ENCODE measurements around the gene NXPE4. TPM values are rescaled to one million over a fixed set of nuclear protein-coding genes. Genes with fewer than 3 reads are reported as not detected.
A peak's percentile ranks its signal among the peaks of the same experiment; 100 is the strongest.

NXPE4 gene
- total RNA-seq, 1 donor, result not detected

DNA sequence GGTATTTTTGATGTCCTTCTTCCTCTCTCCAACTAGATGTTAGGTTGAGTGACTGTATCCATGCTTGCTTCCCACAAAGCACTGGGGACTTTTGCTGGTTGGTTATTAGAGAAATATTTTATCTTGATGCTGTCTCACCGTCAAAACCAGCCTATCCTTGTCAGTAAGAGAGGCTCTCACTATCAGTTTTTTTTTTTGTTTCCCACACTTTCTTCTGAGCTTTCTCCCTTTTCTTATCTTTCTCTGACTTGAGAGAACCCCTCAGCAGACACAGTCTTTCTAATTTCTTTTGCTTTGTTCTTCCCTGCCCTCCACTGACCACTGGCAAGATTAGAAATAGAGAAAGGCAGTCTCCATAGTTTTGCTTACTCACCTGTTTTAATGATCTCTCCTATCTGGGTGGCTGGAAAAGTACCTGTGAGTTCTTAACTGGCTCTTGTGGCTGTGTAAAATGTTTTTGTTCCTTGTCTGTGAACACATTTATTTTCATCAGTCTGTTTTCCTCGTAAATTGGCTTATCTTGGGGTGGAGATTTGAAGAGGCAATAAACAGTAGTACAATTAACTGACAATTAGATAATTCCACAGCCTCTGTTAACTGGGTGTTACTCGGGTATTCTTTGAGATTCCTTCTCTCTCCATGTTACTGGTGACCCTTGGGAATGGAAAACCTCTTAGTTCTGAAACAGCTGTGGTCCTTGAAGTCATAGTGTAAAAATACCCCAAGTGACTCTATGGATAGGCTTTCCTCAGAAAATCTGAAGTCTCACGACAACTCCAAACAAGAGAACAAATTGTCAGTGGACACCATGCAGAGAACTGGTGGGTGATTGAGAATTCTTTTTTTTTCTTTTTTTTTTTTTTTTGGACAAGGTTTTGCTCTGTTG, 35.9 kb downstream of the NXPE4 start, which contains the start of gene NXPE1:
Gene NXPE1, minus strand, starts transcription at position 457 of the 886 bp plus-strand sequence. CDS start 8,680 bp downstream, outside the sequence.
- no peak within 1 kb of the TSS for H3K4me3 ChIP-seq (ENCODE audit: low read depth, low read length)
- DNase-seq (ENCODE audit: low read depth), result no peak
- TF ChIP-seq, protein P1, sequence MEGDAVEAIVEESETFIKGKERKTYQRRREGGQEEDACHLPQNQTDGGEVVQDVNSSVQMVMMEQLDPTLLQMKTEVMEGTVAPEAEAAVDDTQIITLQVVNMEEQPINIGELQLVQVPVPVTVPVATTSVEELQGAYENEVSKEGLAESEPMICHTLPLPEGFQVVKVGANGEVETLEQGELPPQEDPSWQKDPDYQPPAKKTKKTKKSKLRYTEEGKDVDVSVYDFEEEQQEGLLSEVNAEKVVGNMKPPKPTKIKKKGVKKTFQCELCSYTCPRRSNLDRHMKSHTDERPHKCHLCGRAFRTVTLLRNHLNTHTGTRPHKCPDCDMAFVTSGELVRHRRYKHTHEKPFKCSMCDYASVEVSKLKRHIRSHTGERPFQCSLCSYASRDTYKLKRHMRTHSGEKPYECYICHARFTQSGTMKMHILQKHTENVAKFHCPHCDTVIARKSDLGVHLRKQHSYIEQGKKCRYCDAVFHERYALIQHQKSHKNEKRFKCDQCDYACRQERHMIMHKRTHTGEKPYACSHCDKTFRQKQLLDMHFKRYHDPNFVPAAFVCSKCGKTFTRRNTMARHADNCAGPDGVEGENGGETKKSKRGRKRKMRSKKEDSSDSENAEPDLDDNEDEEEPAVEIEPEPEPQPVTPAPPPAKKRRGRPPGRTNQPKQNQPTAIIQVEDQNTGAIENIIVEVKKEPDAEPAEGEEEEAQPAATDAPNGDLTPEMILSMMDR (IDR thresholded peaks at IDR 0.05; ENCODE audit: insufficient read depth, low read length), result no peak

DNA sequence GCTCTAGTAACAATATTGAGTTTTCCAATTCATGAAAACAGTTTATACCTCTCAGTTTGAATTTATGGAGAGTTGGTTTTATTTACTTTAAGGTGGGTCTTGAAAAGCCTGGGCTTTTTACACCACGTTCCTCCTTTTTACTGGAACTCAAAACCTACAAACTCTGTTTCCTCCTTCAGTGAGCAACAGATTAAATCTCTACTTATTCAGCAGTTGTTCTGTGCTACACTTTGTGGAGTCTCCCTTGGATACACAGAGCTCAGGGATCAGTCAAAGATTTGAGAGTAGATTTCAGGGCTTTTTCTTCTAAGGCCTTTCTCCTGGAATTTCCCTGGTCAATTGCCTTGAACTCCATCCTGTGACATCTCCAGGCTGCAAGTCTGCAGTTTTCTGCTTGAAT, 39.5 kb downstream of the NXPE4 start:
- H3K4me3 ChIP-seq (ENCODE audit: low read depth, low read length), result no peak overlapping the region
- TF ChIP-seq, protein P1 (IDR thresholded peaks at IDR 0.05; ENCODE audit: insufficient read depth, low read length), result no peak
- DNase-seq (ENCODE audit: low read depth), result peak; percentile 2

DNA sequence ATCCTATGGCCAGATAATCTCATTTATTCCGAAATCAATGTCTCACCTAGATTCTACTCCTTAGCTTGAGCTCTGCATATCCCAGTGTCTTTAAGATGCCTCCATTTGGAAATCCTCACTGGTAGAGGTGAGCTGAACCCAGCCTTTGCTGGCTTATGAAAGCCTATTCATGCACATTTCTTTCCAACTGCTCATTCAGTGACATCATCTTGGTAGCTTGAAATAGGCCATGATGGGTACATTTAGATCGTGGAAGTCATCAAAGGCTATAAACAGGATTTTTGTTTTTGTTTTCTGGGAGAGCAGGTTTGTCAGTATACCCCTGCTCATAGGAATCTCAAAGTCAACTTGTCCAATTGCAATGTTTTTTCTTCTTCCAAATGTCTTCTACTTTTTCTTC, 41.9 kb downstream of the NXPE4 start:
- no peak overlapping the region for H3K4me3 ChIP-seq (ENCODE audit: low read depth, low read length)
- DNase-seq (ENCODE audit: low read depth), result no peak
- TF ChIP-seq, protein P1 (IDR thresholded peaks at IDR 0.05; ENCODE audit: insufficient read depth, low read length), result no peak

DNA sequence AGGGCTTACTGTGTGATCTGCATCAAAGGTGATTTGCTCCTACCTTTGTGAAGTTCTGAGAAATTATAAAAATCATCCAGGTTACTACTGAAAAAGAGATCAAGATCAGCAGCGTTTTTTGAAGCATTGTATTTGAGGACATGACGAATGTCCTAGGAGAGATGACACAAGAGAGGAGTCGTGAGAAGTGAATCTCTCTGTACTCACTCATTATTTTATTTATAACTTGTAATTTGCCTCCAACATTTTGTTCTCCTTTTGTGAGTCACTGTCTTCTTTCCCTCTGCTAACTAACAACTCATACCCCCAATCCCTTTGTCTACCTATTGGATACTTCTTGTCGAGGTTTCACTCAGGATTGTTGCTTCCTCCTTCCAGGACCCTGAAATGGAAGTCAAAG, 44.5 kb downstream of the NXPE4 start:
- H3K4me3 ChIP-seq (ENCODE audit: low read depth, low read length), result no peak overlapping the region
- TF ChIP-seq, protein P1 (IDR thresholded peaks at IDR 0.05; ENCODE audit: insufficient read depth, low read length), result no peak
- DNase-seq (ENCODE audit: low read depth), result no peak

DNA sequence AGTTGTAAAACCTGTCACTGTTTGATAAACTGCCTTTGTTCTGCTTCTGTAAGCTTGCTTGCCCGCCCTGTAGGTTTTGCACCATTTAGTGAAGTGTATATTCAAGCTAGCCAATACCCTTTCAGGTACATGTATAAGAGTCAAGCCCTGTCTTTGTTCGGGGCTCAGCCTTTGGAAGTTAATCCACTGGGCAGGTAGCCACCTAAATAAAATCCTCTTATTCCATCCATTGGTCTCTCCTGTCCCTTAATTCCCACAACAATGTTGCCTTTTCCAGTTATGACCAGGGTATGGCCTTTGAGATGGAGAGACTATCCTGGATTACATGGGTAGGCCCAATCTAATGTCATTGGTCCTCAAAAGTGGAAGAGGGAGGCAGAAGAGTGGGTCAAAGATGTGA, 69.9 kb downstream of the NXPE4 start:
- no peak for DNase-seq (ENCODE audit: low read depth)

DNA sequence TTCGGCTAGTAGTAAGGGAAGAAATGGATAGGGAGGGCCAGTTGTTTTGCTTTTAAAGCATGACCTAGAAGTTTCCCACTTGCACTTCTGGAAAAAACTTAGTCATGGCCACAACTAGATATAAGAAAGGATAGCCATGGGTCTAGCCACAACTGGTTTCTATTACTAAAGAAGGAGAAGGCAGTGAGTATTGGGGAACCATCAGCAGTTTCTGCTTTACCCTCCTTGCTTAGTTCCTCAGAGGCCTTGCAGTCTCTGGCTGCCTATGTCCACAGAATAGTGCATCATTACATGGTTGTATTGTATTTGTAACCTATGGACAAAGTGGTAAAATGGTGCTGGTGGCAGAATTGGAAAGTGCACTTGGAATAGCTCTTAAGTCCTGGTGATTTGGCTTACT, 71.5 kb downstream of the NXPE4 start:
- TF ChIP-seq, protein P1 (IDR thresholded peaks at IDR 0.05; ENCODE audit: insufficient read depth, low read length), result no peak
- H3K4me3 ChIP-seq (ENCODE audit: low read depth, low read length), result no peak overlapping the region
- no peak for DNase-seq (ENCODE audit: low read depth)

More for the DNA sequence above, 69.9 kb downstream of the NXPE4 start:
- H3K4me3 ChIP-seq (ENCODE audit: low read depth, low read length), result no peak overlapping the region
- TF ChIP-seq, protein P1 (IDR thresholded peaks at IDR 0.05; ENCODE audit: insufficient read depth, low read length), result no peak
